ENCODE data around the gene M6PR. TPM values are rescaled to one million over a fixed set of nuclear protein-coding genes. Genes with fewer than 3 reads are reported as not detected.
A peak's percentile ranks its signal among the peaks of the same experiment; 100 is the strongest.
"Not testable (repeated sequence)": the region's sequence is repeated elsewhere in the genome, so short reads cannot be mapped to it uniquely, and the experiment has no call there.

M6PR gene
- total RNA-seq, 2 donors from 2014 or later, result 185 to 188 TPM

DNA sequence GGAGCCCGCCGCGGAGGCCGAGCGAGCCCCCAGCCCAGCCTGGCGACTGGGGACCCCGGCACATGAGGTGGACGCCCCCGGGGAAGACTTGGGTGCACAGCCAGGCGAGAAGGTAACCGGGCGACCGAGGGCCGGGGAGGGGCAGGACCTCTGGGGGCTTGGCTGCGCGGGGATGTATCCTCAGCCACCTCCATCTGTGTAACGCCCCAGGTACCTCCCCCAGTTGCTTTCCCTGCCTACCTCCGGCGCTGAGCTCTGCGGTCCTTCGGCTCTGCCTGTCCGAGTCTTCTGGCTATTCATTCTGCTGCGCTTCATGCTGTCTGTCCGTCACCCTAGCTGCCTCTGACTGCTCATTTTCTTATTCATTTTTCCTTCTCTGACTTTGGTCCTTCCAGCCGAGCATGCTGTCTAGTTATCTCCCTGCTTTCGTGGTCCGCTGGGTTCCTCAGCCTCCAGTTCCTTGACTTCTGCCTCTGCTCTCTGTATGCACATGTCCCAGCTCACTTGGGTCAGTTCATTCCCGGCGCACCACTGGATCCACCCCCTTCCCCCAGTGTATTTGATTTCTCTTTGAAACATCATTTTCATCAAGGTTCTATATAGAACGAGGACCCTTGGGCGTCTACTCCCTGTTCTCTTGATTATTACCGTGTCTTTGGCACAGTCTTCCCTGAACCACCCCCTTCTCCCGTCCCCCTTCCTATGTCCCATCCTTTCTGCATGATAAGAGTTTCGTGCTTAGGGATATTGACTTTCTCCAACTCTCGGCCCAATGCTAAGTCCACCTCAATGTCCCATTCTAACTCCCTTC, 34.5 kb downstream of the M6PR start:
- no peaks in the 10 kb centered on the region for H3K9me3 ChIP-seq (ENCODE audit: control insufficient read depth, low read length, poor library complexity, severe bottlenecking)
- no peaks in the 10 kb centered on the region for H3K36me3 Mint-ChIP-seq (ENCODE audit: low read depth)
- H3K4me3 Mint-ChIP-seq, result no peak overlapping the region
- ATAC-seq (peak; percentile 86), DNase-seq (peak; percentile 26 to 57 (median 56))
- peaks cover 19% of the 10 kb centered on the region for H3K4me1 Mint-ChIP-seq
- H3K27me3 Mint-ChIP-seq, result no peaks in the 10 kb centered on the region
- H3K27ac Mint-ChIP-seq, result no peak overlapping the region

DNA sequence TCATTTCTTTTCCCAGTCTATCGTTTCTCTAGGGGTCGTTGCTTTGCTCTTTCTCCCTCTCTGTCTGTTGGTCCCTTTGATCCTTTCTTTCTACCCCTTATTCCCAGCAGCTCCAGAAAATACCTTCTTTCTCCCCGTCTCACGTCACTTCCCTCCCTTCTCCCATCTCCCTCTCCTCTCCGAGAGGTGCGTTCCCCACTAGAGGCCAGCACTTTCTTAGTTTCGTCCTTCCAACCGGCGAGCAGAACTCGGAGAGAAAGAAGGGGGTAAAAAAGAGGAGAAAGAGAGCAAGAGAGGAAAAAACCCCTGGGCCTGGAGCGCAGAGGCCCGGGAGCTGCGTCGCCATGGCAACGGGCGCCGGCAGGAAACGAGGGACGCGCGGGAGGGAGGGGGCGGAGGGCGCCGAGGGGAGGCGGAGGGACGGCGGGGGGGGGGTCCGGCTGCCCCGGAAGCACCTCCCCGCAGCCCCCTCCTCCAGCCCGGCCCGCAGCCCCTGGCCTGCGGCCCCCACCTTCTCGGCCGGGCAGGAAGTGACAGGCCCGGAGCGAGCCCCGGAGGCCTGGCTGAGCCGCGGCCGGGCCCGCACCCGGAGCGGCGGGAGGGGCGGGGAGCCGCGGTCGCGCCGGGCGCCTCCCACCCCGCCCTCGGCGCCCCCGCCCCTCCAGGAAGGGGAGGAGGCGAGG, 35.3 kb downstream of the M6PR start, which contains the start of gene PHC1:
PHC1 (plus strand) TSS at position 477 of the 683 bp plus-strand sequence. CDS start 3,169 bp downstream, outside the sequence.
- H3K9me3 ChIP-seq (ENCODE audit: control insufficient read depth, low read length, poor library complexity, severe bottlenecking); H3K36me3 Mint-ChIP-seq (ENCODE audit: low read depth); H3K27ac Mint-ChIP-seq; H3K27me3 Mint-ChIP-seq: not testable (repeated sequence)
- peaks cover 19% of the 10 kb centered on the region for H3K4me1 Mint-ChIP-seq
- ATAC-seq (peak; percentile 81), DNase-seq (peak; percentile 56 to 85 (median 82))
- peak within 1 kb of the TSS; percentile 99 for H3K4me3 Mint-ChIP-seq

- Mint-ChIP-seq H3K36me3 (ENCODE audit: low read depth) (no peaks in the 10 kb centered on the region), H3K4me3 (peak overlapping the region; percentile 99), H3K27ac (no peak overlapping the region), H3K27me3 (no peaks in the 10 kb centered on the region), H3K4me1 (peaks cover 18% of the 10 kb centered on the region)
- no peak for DNase-seq
- ATAC-seq, result no peak
- no peaks in the 10 kb centered on the region for H3K9me3 ChIP-seq (ENCODE audit: control insufficient read depth, low read length, poor library complexity, severe bottlenecking)
Measured at GRCh38 chr12:8913702-8914032, 35.8 kb downstream of the M6PR start.

DNA sequence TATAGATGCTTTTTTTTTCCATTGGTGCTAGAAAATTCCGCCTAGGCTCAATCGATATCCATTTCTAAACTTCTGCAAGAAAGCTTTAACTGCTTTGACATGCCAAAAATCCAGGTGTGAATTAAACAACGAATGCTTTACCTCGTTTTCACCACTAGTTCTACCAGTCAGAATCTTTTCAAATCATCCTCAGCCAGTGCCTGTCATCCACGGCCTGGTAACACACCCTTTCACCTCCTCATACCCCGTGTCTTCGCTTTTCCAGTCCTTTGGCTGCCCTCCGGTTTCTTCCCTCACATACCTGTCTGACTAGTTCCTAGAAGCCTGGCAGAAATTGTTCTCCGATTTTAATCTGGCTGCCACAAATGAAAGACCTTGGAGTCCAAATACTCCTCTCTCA, 36.5 kb downstream of the M6PR start:
- Mint-ChIP-seq H3K36me3 (ENCODE audit: low read depth) (no peaks in the 10 kb centered on the region), H3K27me3 (no peaks in the 10 kb centered on the region), H3K4me1 (peaks cover 14% of the 10 kb centered on the region), H3K4me3 (peak overlapping the region; percentile 99), H3K27ac (no peak overlapping the region)
- DNase-seq (no peak), ATAC-seq (no peak)
- no peaks in the 10 kb centered on the region for H3K9me3 ChIP-seq (ENCODE audit: control insufficient read depth, low read length, poor library complexity, severe bottlenecking)

- H3K4me3 Mint-ChIP-seq, result no peak overlapping the region
- DNase-seq, result no peak
- H3K36me3 Mint-ChIP-seq (ENCODE audit: low read depth), result no peaks in the 10 kb centered on the region
- no peak overlapping the region for H3K27ac Mint-ChIP-seq
- peaks cover under 1% of the 10 kb centered on the region for H3K27me3 Mint-ChIP-seq
- peaks cover 16% of the 10 kb centered on the region for H3K4me1 Mint-ChIP-seq
- no peaks in the 10 kb centered on the region for H3K9me3 ChIP-seq (ENCODE audit: control insufficient read depth, low read length, poor library complexity, severe bottlenecking)
- ATAC-seq, result no peak
Measured at GRCh38 chr12:8911606-8912268, 37.7 kb downstream of the M6PR start.

DNA sequence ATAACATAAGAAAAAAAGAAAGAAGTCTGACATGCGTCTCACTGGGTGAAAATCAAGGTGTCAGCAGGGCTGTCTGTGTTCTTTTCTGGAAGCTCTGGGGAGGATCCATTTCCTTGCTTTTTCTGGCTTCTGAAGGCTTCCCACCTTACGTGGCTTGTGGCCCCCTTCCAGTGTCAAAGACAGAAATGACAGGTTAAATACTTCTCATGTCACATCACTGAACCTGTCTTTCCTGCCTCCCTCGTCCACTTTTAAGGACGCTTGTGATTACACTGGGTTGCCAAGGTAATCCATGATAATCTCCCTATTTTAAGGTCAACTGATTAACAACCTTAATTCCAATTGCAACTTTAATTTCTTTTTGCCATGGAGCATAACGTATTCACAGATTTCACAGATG, 39.7 kb downstream of the M6PR start:
- DNase-seq, result no peak
- H3K36me3 Mint-ChIP-seq (ENCODE audit: low read depth), result no peaks in the 10 kb centered on the region
- ATAC-seq, result no peak
- peaks cover 17% of the 10 kb centered on the region for H3K4me1 Mint-ChIP-seq
- H3K27me3 Mint-ChIP-seq, result peaks cover 9% of the 10 kb centered on the region
- no peak overlapping the region for H3K4me3 Mint-ChIP-seq
- H3K9me3 ChIP-seq (ENCODE audit: control insufficient read depth, low read length, poor library complexity, severe bottlenecking), result no peaks in the 10 kb centered on the region
- H3K27ac Mint-ChIP-seq, result no peak overlapping the region

DNA sequence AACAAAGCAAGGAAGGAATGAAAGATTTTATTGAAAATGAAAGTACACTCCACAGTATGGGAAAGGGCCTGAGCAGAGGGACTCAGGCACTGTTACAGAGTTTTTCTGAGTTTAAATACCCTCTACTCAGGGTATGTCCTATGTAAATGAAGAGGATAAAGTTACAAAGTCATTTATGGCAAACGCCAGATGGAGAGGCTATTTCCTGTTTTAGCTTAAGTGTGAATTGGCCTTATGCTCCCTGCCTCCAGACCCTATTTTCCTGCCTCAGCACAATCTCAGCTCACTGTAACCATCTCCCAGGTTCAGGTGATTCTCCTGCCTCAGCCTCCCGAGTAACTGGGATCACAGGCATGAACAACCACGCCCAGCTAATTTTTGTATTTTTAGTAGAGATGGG, 41.9 kb downstream of the M6PR start:
- no peaks in the 10 kb centered on the region for H3K9me3 ChIP-seq (ENCODE audit: control insufficient read depth, low read length, poor library complexity, severe bottlenecking)
- H3K4me1 Mint-ChIP-seq, result peaks cover 10% of the 10 kb centered on the region
- ATAC-seq (no peak), DNase-seq (no peak)
- H3K27me3 Mint-ChIP-seq, result peaks cover 14% of the 10 kb centered on the region
- no peaks in the 10 kb centered on the region for H3K36me3 Mint-ChIP-seq (ENCODE audit: low read depth)
- H3K4me3 Mint-ChIP-seq, result no peak overlapping the region
- H3K27ac Mint-ChIP-seq, result no peak overlapping the region

GRCh38 chr12:8906266-8907180, 42.9 kb downstream of the M6PR start:
- Mint-ChIP-seq H3K36me3 (ENCODE audit: low read depth) (no peaks in the 10 kb centered on the region), H3K27ac (no peak overlapping the region), H3K27me3 (peaks cover 14% of the 10 kb centered on the region), H3K4me3 (no peak overlapping the region), H3K4me1 (peaks cover 11% of the 10 kb centered on the region)
- H3K9me3 ChIP-seq (ENCODE audit: control insufficient read depth, low read length, poor library complexity, severe bottlenecking), result no peaks in the 10 kb centered on the region
- DNase-seq (no peak), ATAC-seq (no peak)

- Mint-ChIP-seq H3K27ac (no peak overlapping the region), H3K4me1 (peaks cover 11% of the 10 kb centered on the region), H3K4me3 (peak overlapping the region; percentile 31), H3K27me3 (peaks cover 14% of the 10 kb centered on the region), H3K36me3 (ENCODE audit: low read depth) (no peaks in the 10 kb centered on the region)
- ATAC-seq (no peak), DNase-seq (no peak)
- H3K9me3 ChIP-seq (ENCODE audit: control insufficient read depth, low read length, poor library complexity, severe bottlenecking), result no peaks in the 10 kb centered on the region
Measured at GRCh38 chr12:8905546-8905945, 43.9 kb downstream of the M6PR start.

DNA sequence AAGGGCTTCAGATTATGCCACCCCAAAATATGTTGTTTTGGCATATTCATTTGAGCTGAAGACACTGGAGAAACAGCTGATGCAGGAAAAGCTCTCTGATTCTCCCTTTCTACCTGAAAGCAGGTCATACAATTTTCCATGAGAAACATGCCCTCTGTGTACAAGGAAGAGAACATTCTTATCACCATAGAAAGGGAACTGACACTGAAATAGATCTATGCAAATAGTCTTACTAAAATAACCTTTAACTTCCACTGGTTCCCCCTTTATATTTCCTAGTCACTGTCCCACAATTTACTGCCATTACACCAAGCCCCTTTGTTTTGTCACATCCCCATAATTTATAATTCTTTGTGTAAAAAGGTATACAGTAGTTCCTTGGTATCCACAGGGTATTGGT, 44.8 kb downstream of the M6PR start:
- no peak overlapping the region for H3K27ac Mint-ChIP-seq
- no peaks in the 10 kb centered on the region for H3K9me3 ChIP-seq (ENCODE audit: control insufficient read depth, low read length, poor library complexity, severe bottlenecking)
- H3K36me3 Mint-ChIP-seq (ENCODE audit: low read depth), result no peaks in the 10 kb centered on the region
- peaks cover 14% of the 10 kb centered on the region for H3K27me3 Mint-ChIP-seq
- DNase-seq (no peak), ATAC-seq (no peak)
- H3K4me3 Mint-ChIP-seq, result no peak overlapping the region
- H3K4me1 Mint-ChIP-seq, result peaks cover 11% of the 10 kb centered on the region

DNA sequence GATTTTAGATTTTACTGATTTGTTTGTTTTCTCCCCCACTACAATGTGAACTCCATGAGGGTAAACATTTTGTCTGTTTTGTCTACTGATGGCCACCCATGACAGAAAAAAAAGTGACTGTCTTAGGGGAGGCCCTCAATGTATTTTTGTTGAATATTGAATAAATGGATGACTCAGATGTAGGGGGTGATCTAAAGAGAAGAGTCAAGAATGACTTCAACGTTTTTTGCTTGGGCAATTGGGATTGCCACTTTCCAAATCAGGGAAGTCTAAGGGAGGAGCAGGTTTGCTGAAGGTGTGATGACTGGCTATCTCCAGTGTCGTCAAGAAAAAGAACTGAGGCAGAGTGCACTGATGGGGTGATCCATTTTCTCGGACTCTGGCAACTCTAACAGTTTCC, 45.8 kb downstream of the M6PR start:
- DNase-seq (no peak), ATAC-seq (no peak)
- no peak overlapping the region for H3K27ac Mint-ChIP-seq
- peaks cover 11% of the 10 kb centered on the region for H3K4me1 Mint-ChIP-seq
- no peaks in the 10 kb centered on the region for H3K36me3 Mint-ChIP-seq (ENCODE audit: low read depth)
- peaks cover 21% of the 10 kb centered on the region for H3K27me3 Mint-ChIP-seq
- H3K9me3 ChIP-seq (ENCODE audit: control insufficient read depth, low read length, poor library complexity, severe bottlenecking), result no peaks in the 10 kb centered on the region
- H3K4me3 Mint-ChIP-seq, result no peak overlapping the region

- H3K9me3 ChIP-seq (ENCODE audit: control insufficient read depth, low read length, poor library complexity, severe bottlenecking); ATAC-seq; H3K4me3 Mint-ChIP-seq; DNase-seq; H3K36me3 Mint-ChIP-seq (ENCODE audit: low read depth): not testable (repeated sequence)
- Mint-ChIP-seq H3K27ac (peak overlapping the region; percentile 8), H3K4me1 (peaks cover 11% of the 10 kb centered on the region), H3K27me3 (peaks cover 21% of the 10 kb centered on the region)
Measured at GRCh38 chr12:8902703-8903102, 46.7 kb downstream of the M6PR start.

DNA sequence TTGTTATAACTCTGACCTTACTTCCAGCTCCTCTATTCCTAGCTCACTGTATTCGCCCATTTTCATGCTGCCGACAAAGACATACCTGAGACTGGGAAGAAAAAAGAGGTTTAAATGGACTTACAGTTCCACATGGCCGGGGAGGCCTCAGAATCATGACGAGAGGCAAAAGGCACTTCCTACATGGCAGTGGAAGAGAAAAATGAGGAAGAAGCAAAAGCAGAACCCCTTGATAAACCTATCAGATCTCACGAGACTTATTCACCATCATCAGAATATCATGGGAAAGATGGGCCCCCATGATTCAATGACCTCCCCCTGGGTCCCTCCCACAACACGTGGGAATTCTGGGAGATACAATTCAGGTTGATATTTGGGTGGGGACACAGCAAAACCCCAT, 49.6 kb downstream of the M6PR start:
- no peak for ATAC-seq
- no peak for DNase-seq
- H3K27me3 Mint-ChIP-seq, result peaks cover 12% of the 10 kb centered on the region

More for the DNA sequence above, 49.6 kb downstream of the M6PR start:
- no peaks in the 10 kb centered on the region for H3K36me3 Mint-ChIP-seq (ENCODE audit: low read depth)
- no peak overlapping the region for H3K4me3 Mint-ChIP-seq
- H3K9me3 ChIP-seq (ENCODE audit: control insufficient read depth, low read length, poor library complexity, severe bottlenecking), result no peaks in the 10 kb centered on the region
- no peak overlapping the region for H3K27ac Mint-ChIP-seq
- H3K4me1 Mint-ChIP-seq, result peaks cover 7% of the 10 kb centered on the region

Measured in T-helper 17 cell (primary cell).